GM12874 (cell line): ENCODE results near the gene SSTR4.

ENCODE experiments used
- TF ChIP-seq, protein P1 (sequence below): IDR thresholded peaks from 2 replicates; pipeline ENCODE4 v1.5.1; 2011; ENCODE audit warnings: low read depth, mild to moderate bottlenecking, control low read depth, low read length, moderate library complexity; ENCODE audit not compliant: insufficient read depth

SSTR4 gene

DNA sequence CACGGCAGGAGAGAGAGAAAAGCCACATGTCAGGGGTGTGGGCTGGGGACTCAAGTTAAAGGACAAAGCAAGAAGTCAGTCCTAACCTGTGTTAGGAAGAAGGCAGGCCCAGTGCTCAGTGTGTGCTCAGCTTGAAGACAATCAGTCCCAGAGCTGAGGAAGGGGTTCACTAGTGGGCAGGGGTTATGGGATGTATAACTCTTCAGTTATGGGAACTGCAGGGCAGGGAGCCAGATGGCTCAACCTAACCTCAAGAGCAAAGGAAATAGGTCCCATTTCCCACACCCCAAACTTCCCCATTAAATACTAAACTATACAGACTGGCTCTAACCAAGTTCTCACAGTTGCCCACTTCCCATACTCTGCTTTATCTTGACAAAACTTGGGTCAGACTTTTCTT, 7.4 kb upstream of the SSTR4 start:
- TF ChIP-seq, protein P1, sequence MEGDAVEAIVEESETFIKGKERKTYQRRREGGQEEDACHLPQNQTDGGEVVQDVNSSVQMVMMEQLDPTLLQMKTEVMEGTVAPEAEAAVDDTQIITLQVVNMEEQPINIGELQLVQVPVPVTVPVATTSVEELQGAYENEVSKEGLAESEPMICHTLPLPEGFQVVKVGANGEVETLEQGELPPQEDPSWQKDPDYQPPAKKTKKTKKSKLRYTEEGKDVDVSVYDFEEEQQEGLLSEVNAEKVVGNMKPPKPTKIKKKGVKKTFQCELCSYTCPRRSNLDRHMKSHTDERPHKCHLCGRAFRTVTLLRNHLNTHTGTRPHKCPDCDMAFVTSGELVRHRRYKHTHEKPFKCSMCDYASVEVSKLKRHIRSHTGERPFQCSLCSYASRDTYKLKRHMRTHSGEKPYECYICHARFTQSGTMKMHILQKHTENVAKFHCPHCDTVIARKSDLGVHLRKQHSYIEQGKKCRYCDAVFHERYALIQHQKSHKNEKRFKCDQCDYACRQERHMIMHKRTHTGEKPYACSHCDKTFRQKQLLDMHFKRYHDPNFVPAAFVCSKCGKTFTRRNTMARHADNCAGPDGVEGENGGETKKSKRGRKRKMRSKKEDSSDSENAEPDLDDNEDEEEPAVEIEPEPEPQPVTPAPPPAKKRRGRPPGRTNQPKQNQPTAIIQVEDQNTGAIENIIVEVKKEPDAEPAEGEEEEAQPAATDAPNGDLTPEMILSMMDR: no peak

DNA sequence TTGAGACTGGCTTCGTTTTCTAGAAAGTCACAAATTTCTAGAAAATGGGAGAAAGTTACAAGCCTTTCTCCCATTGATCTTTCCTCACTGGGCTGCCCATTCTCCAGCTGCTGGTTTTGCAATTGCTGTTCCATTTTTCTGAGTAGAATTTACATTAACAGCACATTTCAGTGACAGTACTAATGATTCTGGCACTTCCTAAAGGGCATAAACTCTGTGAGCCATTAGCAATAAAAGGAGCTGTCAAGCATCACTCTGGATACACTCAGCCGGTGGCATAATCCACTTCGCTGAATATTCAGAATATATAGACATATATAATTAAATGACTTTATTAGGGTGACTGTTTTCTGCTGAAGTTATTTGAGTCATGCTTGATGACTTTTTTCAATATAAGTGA, 6.7 kb upstream of the SSTR4 start:
- TF ChIP-seq, protein P1: no peak

DNA sequence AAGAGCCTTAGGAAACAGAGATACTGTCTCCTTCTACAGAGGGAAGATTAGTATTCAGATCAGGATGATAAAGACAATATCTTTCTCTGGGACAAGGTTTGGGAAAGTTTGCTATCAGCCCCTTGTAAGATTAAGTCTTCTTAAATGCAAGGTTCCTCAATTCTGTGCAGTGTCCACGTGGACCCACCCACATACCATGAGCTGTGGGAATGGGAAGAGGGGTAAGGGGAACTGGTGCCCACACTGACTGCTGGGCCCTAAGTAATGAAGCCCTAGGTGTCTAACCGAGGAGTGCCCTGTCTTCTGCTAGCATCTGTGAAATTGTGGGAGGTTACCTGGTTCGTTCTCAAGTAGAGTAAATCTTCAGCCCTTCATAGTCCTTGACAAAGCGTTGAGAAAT, 5.8 kb upstream of the SSTR4 start:
- TF ChIP-seq, protein P1: no peak

DNA sequence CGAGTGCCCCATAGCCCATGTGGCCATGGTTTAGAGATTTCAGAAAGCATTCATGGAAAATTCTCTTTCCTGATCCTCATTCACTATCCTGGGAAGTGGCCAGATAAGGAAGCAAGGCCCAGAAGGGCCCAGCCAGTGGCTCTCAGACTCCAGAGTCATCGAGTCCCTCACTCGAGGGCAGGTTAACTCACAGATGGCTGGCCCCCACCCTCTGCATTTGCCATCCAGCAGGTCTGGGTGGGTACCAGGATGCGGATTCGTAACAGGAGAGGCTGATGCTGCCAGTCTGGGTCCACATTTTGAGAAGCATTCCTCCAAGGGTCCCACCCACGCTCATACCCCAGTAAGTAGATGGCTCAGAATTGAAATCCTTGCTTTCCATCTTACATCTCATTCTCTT, 3.8 kb upstream of the SSTR4 start:
- TF ChIP-seq, protein P1: no peak

DNA sequence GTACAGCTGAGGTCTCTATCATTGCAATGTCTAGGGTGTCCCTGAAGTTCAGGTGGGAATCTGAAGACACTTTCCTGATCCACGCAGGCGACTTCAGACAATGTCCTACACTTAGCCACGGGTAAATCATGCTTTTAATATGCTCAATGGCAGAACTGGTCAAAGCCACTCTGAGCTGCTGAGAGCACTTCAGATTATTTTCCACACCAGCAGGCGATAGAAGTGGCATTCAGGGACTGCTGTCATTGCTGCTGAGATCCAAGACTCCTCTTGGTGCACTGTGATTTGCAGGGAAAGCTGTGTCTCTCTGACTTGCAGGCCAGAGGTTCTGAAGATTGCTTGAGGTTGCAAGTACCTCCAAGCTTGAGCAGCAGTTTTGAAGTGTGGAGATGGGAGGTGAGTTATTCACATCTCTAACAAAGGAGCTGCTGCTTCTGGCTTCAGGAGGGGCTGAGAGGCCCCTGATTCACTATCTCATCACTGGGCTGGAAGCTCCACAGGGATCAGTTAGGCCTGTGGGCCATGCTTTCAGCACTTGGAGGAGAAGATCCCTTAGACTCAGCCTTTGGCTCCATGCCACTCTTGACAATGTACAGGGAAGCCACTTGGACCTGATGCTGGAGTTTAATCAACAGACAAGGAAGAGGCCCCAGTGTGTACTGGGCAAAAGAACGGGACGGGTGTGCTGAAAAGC, 2.9 kb upstream of the SSTR4 start:
- TF ChIP-seq, protein P1: no peak

DNA sequence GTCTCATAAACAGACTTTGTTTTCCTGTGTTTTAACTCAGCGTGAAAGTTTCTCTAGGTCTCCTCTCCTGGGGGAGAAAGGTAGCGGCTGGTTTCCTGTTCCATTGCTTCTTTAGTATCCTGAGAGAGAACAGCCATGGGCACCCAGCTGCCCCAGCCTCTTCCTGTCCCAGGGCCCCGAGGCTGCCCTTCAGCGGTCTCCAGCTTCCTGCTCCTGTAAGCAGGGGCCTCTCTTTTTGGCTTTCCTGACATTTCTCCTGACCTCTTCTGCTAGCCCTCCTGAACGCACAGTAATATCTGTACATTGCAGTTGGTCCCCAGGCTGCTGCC, 2.4 kb upstream of the SSTR4 start:
- TF ChIP-seq, protein P1: no peak

DNA sequence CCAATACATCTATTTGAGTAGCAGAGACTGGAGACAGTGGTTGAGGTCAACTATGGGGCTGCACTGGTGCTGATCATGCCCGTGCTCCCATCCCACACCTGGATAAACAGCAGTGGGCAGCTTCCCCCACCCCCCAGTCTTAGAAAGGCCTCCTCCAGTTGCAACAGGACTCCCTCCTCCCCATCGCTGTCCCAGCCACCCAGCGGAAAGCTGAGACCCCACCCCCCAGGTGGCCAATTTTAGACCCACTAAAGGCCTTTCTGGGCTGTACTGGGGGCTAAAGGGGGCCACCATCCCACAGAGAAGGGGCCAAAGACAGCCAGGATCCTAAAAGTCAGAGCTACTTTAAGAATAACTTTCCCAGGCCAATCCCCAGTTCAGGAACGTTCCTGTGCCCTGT, 1.2 kb upstream of the SSTR4 start:
- TF ChIP-seq, protein P1: no peak

DNA sequence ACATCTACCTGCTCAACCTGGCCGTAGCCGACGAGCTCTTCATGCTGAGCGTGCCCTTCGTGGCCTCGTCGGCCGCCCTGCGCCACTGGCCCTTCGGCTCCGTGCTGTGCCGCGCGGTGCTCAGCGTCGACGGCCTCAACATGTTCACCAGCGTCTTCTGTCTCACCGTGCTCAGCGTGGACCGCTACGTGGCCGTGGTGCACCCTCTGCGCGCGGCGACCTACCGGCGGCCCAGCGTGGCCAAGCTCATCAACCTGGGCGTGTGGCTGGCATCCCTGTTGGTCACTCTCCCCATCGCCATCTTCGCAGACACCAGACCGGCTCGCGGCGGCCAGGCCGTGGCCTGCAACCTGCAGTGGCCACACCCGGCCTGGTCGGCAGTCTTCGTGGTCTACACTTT, 619 bp downstream of the SSTR4 start:
- TF ChIP-seq, protein P1: no peak
